Measurements from ENCODE around the gene IFI27L2.
A peak's percentile ranks its signal among the peaks of the same experiment; 100 is the strongest.

IFI27L2 gene

GRCh38 chr14:94081386-94081820, 48.0 kb downstream of the IFI27L2 start:
- H3K9me2 ChIP-seq (replicated peaks; ENCODE audit: insufficient read depth, low read length), result no peaks in the 10 kb centered on the region
- peak overlapping the region; percentile 89 for H3K4me3 ChIP-seq (ENCODE audit: insufficient read depth, low read length, poor library complexity, severe bottlenecking)
- H3K9me3 ChIP-seq (ENCODE audit: insufficient read depth, low read length), result no peaks in the 10 kb centered on the region
- H3K27ac ChIP-seq (ENCODE audit: low read depth, low read length), result no peak overlapping the region
- H2AFZ ChIP-seq (ENCODE audit: low read depth, low read length, severe bottlenecking), result peak overlapping the region; percentile 91
- peak overlapping the region; percentile 93 for H3K9ac ChIP-seq (ENCODE audit: low read length)
- no peaks in the 10 kb centered on the region for H3F3A ChIP-seq (ENCODE audit: insufficient read depth)
- TF ChIP-seq CTCF (IDR thresholded peaks at IDR 0.05; ENCODE audit: insufficient read depth, low read length, poor library complexity, severe bottlenecking) (no peak), EZH2phosphoT487 (conservative IDR thresholded peaks at IDR 0.05; ENCODE audit: low read length) (no peak)
- H3K27me3 ChIP-seq (ENCODE audit: low read length), result no peaks in the 10 kb centered on the region
- peaks cover 62% of the 10 kb centered on the region for H3K79me2 ChIP-seq (ENCODE audit: insufficient read depth, low read length)
- H3K4me2 ChIP-seq (ENCODE audit: low read depth, low read length, poor library complexity, severe bottlenecking), result peak overlapping the region; percentile 86
- H4K20me1 ChIP-seq (ENCODE audit: low read depth, low read length), result peaks cover 10% of the 10 kb centered on the region; the same call in 1 of the 2 replicates
- H3K36me3 ChIP-seq (ENCODE audit: low read length), result peaks cover 28% of the 10 kb centered on the region

GRCh38 chr14:94080621-94081385, 48.6 kb downstream of the IFI27L2 start, which contains the start of the genes DDX24 and IFI27L1:
DDX24 (minus strand) TSS chr14:94081202; CDS start chr14:94079742, 1,460 bp downstream.
IFI27L1 (plus strand) TSS chr14:94081310; CDS start chr14:94096938, 15,628 bp downstream.
- Histone ChIP-seq H3K4me3 (ENCODE audit: insufficient read depth, low read length, poor library complexity, severe bottlenecking) (peak within 1 kb of the TSS; percentile 89), H3K9me2 (replicated peaks; ENCODE audit: insufficient read depth, low read length) (no peaks in the 10 kb centered on the region)
- TF ChIP-seq CTCF (IDR thresholded peaks at IDR 0.05; ENCODE audit: insufficient read depth, low read length, poor library complexity, severe bottlenecking) (no peak), EZH2phosphoT487 (conservative IDR thresholded peaks at IDR 0.05; ENCODE audit: low read length) (no peak)

GRCh38 chr14:94079891-94080620, 49.3 kb downstream of the IFI27L2 start:
- Histone ChIP-seq H3F3A (ENCODE audit: insufficient read depth) (peaks cover 8% of the 10 kb centered on the region; the same call in 1 of the 2 replicates), H3K27ac (ENCODE audit: low read depth, low read length) (peak overlapping the region; percentile 69), H3K79me2 (ENCODE audit: insufficient read depth, low read length) (peaks cover 75% of the 10 kb centered on the region), H4K20me1 (ENCODE audit: low read depth, low read length) (peaks cover 10% of the 10 kb centered on the region; the same call in 1 of the 2 replicates), H3K9ac (ENCODE audit: low read length) (peak overlapping the region; percentile 93), H3K4me3 (ENCODE audit: insufficient read depth, low read length, poor library complexity, severe bottlenecking) (peak overlapping the region; percentile 89), H3K9me2 (replicated peaks; ENCODE audit: insufficient read depth, low read length) (no peaks in the 10 kb centered on the region), H3K27me3 (ENCODE audit: low read length) (no peaks in the 10 kb centered on the region), H3K36me3 (ENCODE audit: low read length) (peaks cover 40% of the 10 kb centered on the region), H3K9me3 (ENCODE audit: insufficient read depth, low read length) (no peaks in the 10 kb centered on the region; the same call in 1 of the 2 replicates), H2AFZ (ENCODE audit: low read depth, low read length, severe bottlenecking) (peak overlapping the region; percentile 44), H3K4me2 (ENCODE audit: low read depth, low read length, poor library complexity, severe bottlenecking) (peak overlapping the region; percentile 86)
- TF ChIP-seq CTCF (IDR thresholded peaks at IDR 0.05; ENCODE audit: insufficient read depth, low read length, poor library complexity, severe bottlenecking) (no peak), EZH2phosphoT487 (conservative IDR thresholded peaks at IDR 0.05; ENCODE audit: low read length) (no peak)

More at GRCh38 chr14:94080621-94081385, 48.6 kb downstream of the IFI27L2 start, which contains the start of the genes DDX24 and IFI27L1:
- Histone ChIP-seq H3K4me2 (ENCODE audit: low read depth, low read length, poor library complexity, severe bottlenecking) (peak within 1 kb of the TSS; percentile 86), H2AFZ (ENCODE audit: low read depth, low read length, severe bottlenecking) (peak within 1 kb of the TSS; percentile 91), H3F3A (ENCODE audit: insufficient read depth) (peaks cover under 1% of the 10 kb centered on the region; the same call in 1 of the 2 replicates), H3K9me3 (ENCODE audit: insufficient read depth, low read length) (no peaks in the 10 kb centered on the region), H3K9ac (ENCODE audit: low read length) (peak within 1 kb of the TSS; percentile 93), H4K20me1 (ENCODE audit: low read depth, low read length) (peaks cover 10% of the 10 kb centered on the region; the same call in 1 of the 2 replicates), H3K27ac (ENCODE audit: low read depth, low read length) (peak within 1 kb of the TSS; percentile 69), H3K36me3 (ENCODE audit: low read length) (peaks cover 32% of the 10 kb centered on the region), H3K79me2 (ENCODE audit: insufficient read depth, low read length) (peaks cover 68% of the 10 kb centered on the region), H3K27me3 (ENCODE audit: low read length) (no peaks in the 10 kb centered on the region)
